22Rv1 (cell line): ENCODE results near the gene RPL5.

Source experiments
- H3K27ac ChIP-seq: fragments of 450-650 bp; 2 replicates; pipeline ENCODE4 v1.5.1; 2017
- ZFX ChIP-seq: fragments of 450-650 bp; IDR thresholded peaks from 2 replicates; pipeline ENCODE4 v1.6.1; 2017; ENCODE audit warnings: antibody characterized with exemption, borderline replicate concordance
- TF ChIP-seq, protein P1 (sequence below): fragments of 450-650 bp; IDR thresholded peaks from 2 replicates; pipeline ENCODE4 v1.5.1; 2017; ENCODE audit warnings: mild to moderate bottlenecking

Gene RPL5

DNA sequence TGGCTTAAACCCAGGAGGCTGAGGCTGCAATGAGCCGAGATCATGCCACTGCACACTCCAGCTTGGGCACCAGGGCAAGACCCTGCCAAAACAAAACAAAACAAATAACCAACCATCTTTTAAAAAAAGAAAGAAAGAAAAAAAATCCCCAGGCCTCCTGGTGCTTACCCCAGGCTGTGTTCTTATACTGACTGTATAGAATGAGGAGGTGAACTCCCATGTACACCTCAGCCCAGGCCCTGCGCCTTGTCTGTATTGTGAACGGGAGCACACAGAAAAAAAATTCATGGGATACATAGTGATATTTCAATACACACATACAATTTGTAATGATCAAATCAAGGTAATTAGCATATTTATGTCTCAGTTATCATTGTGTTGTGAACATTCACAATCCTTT lies 14.1 kb downstream of the RPL5 start:
- TF ChIP-seq, protein P1, sequence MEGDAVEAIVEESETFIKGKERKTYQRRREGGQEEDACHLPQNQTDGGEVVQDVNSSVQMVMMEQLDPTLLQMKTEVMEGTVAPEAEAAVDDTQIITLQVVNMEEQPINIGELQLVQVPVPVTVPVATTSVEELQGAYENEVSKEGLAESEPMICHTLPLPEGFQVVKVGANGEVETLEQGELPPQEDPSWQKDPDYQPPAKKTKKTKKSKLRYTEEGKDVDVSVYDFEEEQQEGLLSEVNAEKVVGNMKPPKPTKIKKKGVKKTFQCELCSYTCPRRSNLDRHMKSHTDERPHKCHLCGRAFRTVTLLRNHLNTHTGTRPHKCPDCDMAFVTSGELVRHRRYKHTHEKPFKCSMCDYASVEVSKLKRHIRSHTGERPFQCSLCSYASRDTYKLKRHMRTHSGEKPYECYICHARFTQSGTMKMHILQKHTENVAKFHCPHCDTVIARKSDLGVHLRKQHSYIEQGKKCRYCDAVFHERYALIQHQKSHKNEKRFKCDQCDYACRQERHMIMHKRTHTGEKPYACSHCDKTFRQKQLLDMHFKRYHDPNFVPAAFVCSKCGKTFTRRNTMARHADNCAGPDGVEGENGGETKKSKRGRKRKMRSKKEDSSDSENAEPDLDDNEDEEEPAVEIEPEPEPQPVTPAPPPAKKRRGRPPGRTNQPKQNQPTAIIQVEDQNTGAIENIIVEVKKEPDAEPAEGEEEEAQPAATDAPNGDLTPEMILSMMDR = no peak
- no peak for TF ChIP-seq ZFX
- no peak overlapping the region for H3K27ac ChIP-seq

DNA sequence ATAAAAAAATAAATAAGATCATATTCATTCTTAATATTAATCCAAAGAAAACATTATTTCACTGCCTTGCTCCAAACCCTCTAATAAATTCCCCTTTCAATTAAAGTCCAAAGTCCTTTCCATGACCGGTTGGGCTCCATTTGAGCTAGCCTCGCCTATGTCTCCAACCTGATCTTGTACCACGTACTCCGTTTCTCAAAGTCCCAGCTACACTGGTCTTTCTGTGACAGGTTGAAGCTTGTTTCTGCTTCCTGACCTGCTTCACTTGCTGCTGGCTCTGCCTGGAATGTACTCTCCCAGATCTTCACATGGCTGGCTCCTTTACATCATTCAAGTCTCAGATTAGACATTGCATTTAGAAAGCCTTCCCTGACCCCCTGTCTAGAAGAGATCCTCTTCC lies 16.4 kb downstream of the RPL5 start:
- TF ChIP-seq ZFX = no peak
- TF ChIP-seq, protein P1 = no peak
- 0 out of 2 replicates have a peak overlapping the region, but pooled peaks have one; percentile 1 for H3K27ac ChIP-seq

DNA sequence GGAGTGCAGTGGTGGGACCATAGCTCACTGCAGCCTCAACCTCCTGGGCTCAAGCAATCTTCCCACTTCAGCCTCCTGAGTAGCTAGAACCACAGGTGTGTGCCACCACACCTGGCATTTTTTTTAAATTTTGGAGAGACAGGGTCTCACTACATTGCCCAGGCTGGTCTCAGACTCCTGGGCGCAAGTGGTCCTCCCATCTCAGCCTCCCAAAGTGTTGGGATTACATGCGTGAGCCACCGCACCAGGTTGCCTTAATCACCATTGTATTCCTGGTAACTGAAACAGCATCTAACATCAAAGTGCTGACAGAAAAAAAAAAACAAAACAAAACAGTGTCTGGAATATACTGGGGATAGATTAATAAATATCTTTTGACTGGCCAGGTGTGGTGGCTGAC lies 18.2 kb downstream of the RPL5 start:
- no peak for TF ChIP-seq ZFX
- TF ChIP-seq, protein P1 = no peak

DNA sequence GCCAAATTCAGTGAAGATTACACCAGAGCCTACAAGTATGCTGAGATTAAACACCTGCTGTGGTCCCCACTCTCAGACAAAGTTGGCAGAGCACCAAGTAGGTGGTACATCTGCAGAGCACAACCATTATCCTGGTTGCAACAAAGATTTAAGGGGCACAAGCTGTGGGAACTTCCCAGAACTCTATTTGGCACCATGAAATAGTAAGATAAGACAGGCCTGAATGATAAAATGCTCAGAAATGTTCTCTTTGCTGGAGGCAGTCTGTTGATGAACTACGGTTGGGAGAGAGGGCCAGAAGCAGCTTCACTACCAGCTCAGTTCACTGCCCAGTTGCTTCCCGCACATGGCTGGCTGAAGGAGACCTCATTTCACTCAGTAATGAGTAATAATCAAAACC lies 19.9 kb downstream of the RPL5 start:
- no peak overlapping the region for H3K27ac ChIP-seq
- TF ChIP-seq, protein P1 = no peak
- TF ChIP-seq ZFX = no peak

More for the DNA sequence above, 18.2 kb downstream of the RPL5 start:
- H3K27ac ChIP-seq = no peak overlapping the region

DNA sequence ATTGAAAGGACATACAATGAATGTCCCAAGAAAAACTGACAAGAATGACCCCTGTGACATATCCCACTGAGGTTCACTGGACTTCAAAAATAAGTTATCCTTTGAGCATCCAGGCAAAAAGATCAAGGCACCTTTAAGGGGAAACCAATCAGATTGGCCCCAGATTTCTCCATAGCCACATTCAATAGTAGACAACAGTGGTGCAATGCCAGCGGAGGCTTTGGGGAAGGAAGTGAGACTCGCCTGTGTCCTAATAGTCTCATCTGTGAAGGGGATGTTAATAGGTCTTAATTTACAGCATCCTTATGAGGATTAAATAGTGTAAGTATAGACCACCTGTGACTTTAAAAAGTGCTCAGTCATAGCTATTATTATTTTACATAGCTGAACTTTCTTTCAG lies 21.5 kb downstream of the RPL5 start:
- H3K27ac ChIP-seq = no peak overlapping the region
- TF ChIP-seq, protein P1 = no peak
- TF ChIP-seq ZFX = no peak

DNA sequence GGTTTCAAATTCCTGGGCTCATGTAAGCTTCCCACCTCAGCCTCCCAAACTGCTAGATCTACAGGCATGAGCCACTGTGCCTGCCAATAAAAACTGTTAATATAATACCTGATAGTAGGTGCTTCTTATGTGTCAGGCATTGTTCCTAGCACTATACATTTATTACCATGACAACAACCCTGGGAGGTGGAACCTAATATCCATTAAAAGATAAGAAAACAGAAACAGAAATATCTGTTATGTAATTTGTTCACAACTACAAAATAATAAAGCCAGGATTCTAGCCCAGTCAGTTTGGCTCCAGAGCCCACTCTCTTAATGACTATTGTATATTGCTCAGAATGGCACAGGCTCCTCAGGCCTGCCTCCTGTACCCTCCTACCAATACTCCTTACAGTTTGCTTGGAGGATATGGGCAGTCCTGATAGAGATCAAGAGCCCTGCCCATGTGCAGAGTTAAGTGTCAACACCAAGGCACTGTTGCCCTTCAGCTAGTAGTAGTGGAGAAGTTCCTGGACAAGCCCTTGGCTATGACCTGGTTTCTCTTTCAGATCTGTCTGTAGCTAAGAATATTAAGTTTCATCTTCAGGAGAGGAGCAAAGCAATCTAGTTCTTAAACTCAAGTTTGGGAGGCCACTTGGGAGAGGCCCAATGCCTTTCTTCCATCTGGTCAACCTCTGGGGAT lies 22.4 kb downstream of the RPL5 start:
- no peak overlapping the region for H3K27ac ChIP-seq

DNA sequence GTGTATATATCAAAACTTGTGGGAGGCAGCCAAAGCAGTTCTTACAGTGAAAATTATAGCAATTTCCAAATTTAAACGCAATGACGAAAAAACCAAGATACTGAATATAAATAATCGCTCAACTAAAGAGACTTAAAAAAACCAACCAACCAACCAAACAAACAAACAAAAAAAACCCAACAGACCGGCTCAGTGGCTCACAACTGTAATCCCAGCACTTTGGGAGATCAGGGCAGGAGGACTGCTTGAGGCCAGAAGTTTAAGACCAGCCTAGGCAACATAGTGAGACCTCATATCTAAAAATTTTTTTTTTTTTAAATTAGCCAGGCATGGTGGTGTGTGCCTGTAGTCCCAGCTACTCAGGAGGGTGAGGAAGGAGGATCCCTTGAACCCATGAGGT lies 23.4 kb downstream of the RPL5 start:
- no peak overlapping the region for H3K27ac ChIP-seq
- no peak for TF ChIP-seq ZFX

More for the DNA sequence above, 22.4 kb downstream of the RPL5 start:
- TF ChIP-seq, protein P1 = no peak
- TF ChIP-seq ZFX = no peak

DNA sequence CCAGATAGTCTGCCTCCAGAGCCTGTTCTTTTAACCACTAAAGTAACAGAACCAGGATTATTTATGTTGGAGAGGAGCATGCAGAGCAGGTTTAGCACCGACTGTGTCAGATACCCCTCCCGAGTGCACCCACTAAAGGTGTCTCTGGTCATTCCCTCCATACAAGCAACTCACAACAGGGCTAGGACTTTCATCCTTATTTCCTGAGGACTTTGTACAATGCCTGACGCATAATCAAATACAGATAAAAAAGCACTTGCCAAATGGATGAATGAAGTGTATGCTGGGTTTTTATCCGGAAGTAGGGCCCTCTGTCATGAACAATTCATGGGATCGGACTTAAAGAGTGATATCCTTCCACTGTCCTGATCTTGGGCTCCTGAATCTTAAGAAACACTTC lies 26.0 kb downstream of the RPL5 start:
- TF ChIP-seq, protein P1 = no peak
- no peak for TF ChIP-seq ZFX

More for the DNA sequence above, 26.0 kb downstream of the RPL5 start:
- H3K27ac ChIP-seq = no peak overlapping the region
